Measurements from ENCODE around the gene KRAS. TPM values are rescaled to one million over a fixed set of nuclear protein-coding genes. Genes with fewer than 3 reads are reported as not detected.

Gene KRAS
- total RNA-seq, 1 experiment from 2014 or later = 47.5 TPM

DNA sequence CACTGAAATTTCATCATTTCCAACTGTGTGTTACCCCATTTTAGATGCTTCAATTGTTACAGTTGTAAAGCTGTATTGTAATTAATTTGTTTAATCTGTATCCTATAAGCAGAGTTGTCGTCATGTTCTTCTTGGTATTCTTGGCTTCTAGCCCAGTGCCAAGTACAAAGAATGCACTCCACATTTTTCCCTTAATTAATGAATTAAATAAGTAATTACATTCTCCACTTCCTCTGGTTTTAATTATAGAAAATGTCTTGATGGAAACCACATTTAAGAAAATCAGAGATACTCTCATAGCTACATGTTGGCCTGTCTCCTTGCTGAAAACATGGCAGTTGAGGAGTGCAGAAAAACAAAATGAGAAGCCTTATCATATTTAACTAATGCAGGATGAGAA lies 56.5 kb downstream of the KRAS start:
- H3K79me2 ChIP-seq (ENCODE audit: insufficient read depth, low read length) = no peaks in the 10 kb centered on the region
- H3T11ph ChIP-seq (ENCODE audit: low read length) = no peak overlapping the region
- H3K18ac ChIP-seq (ENCODE audit: insufficient read length, low read depth, low read length) = no peak overlapping the region
- no peak overlapping the region for H3K14ac ChIP-seq (ENCODE audit: insufficient read depth, low read length)
- TF ChIP-seq, protein P1, sequence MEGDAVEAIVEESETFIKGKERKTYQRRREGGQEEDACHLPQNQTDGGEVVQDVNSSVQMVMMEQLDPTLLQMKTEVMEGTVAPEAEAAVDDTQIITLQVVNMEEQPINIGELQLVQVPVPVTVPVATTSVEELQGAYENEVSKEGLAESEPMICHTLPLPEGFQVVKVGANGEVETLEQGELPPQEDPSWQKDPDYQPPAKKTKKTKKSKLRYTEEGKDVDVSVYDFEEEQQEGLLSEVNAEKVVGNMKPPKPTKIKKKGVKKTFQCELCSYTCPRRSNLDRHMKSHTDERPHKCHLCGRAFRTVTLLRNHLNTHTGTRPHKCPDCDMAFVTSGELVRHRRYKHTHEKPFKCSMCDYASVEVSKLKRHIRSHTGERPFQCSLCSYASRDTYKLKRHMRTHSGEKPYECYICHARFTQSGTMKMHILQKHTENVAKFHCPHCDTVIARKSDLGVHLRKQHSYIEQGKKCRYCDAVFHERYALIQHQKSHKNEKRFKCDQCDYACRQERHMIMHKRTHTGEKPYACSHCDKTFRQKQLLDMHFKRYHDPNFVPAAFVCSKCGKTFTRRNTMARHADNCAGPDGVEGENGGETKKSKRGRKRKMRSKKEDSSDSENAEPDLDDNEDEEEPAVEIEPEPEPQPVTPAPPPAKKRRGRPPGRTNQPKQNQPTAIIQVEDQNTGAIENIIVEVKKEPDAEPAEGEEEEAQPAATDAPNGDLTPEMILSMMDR (conservative IDR thresholded peaks at IDR 0.05) = no peak
- no peaks in the 10 kb centered on the region for H4K20me1 ChIP-seq (ENCODE audit: control insufficient read depth, insufficient read depth, insufficient read length)
- H2BK15ac ChIP-seq (ENCODE audit: low read depth, low read length) = no peak overlapping the region
- H2BK5ac ChIP-seq (ENCODE audit: insufficient read length, low read length) = no peak overlapping the region
- peak overlapping the region; percentile 9 for H2BK120ac ChIP-seq (ENCODE audit: low read depth, low read length, poor library complexity, severe bottlenecking)
- H3K9me3 ChIP-seq (ENCODE audit: control insufficient read depth, low read depth, low read length) = no peaks in the 10 kb centered on the region
- H3K4me3 Mint-ChIP-seq = peak overlapping the region; percentile 97 to 98
- no peak overlapping the region for H3K56ac ChIP-seq (ENCODE audit: insufficient read length, low read depth, low read length)
- H3K27me3 Mint-ChIP-seq (ENCODE audit: low read depth) = no peaks in the 10 kb centered on the region
- H3K27me3 ChIP-seq (ENCODE audit: insufficient read depth, low read length) = no peaks in the 10 kb centered on the region
- H2AFZ ChIP-seq (ENCODE audit: low read length) = no peak overlapping the region
- no peak overlapping the region for H3K4ac ChIP-seq (ENCODE audit: low read depth, low read length)
- H2AK5ac ChIP-seq (ENCODE audit: insufficient read length, low read length) = no peak overlapping the region
- H3K27ac ChIP-seq (ENCODE audit: insufficient read length, low read depth, low read length) = no peak overlapping the region
- no peak overlapping the region for H3K9ac ChIP-seq (ENCODE audit: extremely low read depth, insufficient read length, low read length)
- peaks cover 9% of the 10 kb centered on the region for H3K23me2 ChIP-seq (ENCODE audit: insufficient read length, low read depth, low read length, poor library complexity, severe bottlenecking)
- no peak overlapping the region for H2BK12ac ChIP-seq (ENCODE audit: insufficient read length, low read depth, low read length)
- peaks cover 12 to 18% of the 10 kb centered on the region in 2 experiments; a peak in 3 of 4 replicates for H3K4me1 Mint-ChIP-seq
- H3K27ac Mint-ChIP-seq = no peak overlapping the region
- H3K23ac ChIP-seq (ENCODE audit: insufficient read length, low read depth, low read length) = no peak overlapping the region
- H3K4me1 ChIP-seq (ENCODE audit: insufficient read depth, low read length) = no peaks in the 10 kb centered on the region
- H3K36me3 Mint-ChIP-seq (ENCODE audit: insufficient read depth in 1 of 3, low read depth in 3 of 3) = no peaks in the 10 kb centered on the region
- H3K79me1 ChIP-seq (ENCODE audit: insufficient read depth, low read depth, low read length, poor library complexity, severe bottlenecking) = no peaks in the 10 kb centered on the region
- no peak overlapping the region for H4K8ac ChIP-seq (replicated peaks; ENCODE audit: insufficient read length, low read depth, low read length)
- H4K5ac ChIP-seq (ENCODE audit: insufficient read length, low read depth, low read length) = no peak overlapping the region
- no CpG with 5 or more reads among the region's 1 CpG for WGBS (ENCODE audit: extremely low coverage, insufficient read length, low lambda C conversion rate)
- no peak overlapping the region for H2BK20ac ChIP-seq (ENCODE audit: low read depth, low read length, poor library complexity, severe bottlenecking)
- DNase-seq = no peak
- no peak overlapping the region for H3K4me2 ChIP-seq (ENCODE audit: insufficient read depth, insufficient read length, low read length)
- H4K91ac ChIP-seq (ENCODE audit: insufficient read length, low read depth, low read length) = no peak overlapping the region
- no peaks in the 10 kb centered on the region; a peak in 1 of 5 replicates for H3K9me3 Mint-ChIP-seq
